Erythroblast (primary cell): ENCODE measurements around the gene TMEM44.

Source experiments
- GATA1 ChIP-seq: IDR thresholded peaks from 2 replicates; pipeline ENCODE4 v1.6.1; 2011; ENCODE audit warnings: low read depth, mild to moderate bottlenecking, control low read depth, low read length, moderate library complexity
- POLR2A ChIP-seq: IDR thresholded peaks from 2 replicates; pipeline ENCODE4 v1.6.1; 2011; ENCODE audit warnings: mild to moderate bottlenecking, low read length

DNA sequence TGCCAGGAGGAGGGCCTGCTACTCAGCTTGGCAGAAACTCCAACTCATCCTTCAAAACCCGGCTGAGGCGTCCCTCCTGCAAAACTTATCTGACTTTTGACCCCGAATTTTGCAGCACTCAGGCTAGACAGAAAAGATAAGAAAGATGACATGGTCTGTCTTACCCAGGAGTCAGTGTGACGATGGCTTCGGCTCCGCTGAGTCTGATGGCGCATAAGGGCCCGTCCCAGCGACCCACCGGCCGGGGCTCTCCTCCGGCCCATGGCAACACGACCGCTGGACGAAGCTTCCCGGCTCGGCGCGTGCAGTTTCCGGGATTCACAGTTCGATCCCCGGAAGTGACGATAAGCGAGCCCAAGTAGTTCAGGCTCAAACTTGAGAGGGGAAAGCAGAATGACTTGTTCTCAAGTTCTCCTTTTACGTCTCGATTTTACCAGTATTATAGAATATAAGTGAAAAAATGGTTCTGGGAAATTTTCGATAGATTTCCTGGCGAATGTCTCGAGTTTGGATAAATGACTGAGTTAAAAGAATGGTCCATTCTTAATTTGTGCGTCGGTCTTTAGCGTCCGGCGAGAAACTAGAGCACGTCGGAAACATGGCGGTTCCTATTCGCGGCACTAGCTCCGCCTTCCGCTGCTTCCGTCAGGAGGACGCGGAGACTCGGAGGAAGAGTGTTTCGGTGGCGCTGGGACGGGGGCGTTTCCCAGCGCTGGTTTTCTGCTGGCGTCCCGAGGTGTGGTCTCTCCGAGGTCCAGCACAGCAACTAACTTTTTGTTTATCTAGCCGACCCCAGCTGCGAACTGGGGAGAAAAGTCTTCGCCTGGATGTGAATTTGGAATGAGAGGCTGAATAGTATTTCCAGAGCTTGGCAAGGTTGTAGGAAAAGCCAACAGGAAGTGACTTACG is 38.9 kb upstream of the TMEM44 start, which contains the start of gene LSG1:
- TF ChIP-seq POLR2A (peak; percentile 69), GATA1 (no peak)
